ENCODE results near the gene GSC.

The GSC gene

DNA sequence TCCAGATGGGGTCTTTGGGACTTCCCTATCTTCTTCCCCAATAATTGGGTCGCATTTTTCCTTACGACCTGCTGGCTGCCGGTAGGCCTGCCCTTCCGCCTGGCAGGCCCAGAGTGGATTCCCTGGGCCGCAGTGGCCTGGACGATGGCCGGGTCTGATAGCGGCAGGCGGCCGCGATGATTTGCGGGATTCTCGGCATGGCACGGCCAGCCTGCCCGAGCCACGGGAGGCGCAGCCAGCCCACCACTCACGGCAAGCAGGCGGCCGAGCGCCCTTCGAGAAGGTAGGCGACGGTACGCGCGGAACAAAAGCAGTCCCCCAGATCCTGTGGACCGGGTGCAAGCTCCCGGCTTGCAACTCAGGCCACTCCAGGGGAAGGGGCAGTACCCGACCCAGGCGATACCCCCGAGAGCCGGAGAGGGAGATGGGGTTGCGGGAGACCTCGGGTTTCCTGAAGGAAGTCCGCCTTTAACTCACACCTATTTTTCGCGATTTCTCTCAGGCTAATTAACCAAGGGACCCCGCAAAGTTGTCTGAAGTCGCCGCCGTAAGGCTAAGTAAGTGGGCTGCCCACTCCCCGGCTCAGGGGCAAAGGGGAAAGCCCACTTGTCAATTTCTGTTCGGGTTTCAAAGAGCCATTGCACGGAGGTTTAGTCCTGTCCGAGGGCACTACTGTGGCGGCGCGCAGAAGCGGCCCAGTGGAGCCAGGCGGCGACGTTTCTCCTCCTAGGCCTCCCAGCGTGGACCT, 1.4 kb upstream of the GSC start:
- H3K36me3 ChIP-seq (ENCODE audit: low read depth), result no peaks in the 10 kb centered on the region
- peaks cover 94% of the 10 kb centered on the region for H3K27me3 ChIP-seq (ENCODE audit: insufficient read depth, poor library complexity, severe bottlenecking)
- no peaks in the 10 kb centered on the region for H3K9me3 ChIP-seq (ENCODE audit: severe bottlenecking)
- DNase-seq (ENCODE audit: low spot score) (no peak), ATAC-seq (ENCODE audit: low read depth) (no peak)
- no peak overlapping the region for H3K27ac ChIP-seq (ENCODE audit: poor library complexity, severe bottlenecking)
- TF ChIP-seq, protein P1, sequence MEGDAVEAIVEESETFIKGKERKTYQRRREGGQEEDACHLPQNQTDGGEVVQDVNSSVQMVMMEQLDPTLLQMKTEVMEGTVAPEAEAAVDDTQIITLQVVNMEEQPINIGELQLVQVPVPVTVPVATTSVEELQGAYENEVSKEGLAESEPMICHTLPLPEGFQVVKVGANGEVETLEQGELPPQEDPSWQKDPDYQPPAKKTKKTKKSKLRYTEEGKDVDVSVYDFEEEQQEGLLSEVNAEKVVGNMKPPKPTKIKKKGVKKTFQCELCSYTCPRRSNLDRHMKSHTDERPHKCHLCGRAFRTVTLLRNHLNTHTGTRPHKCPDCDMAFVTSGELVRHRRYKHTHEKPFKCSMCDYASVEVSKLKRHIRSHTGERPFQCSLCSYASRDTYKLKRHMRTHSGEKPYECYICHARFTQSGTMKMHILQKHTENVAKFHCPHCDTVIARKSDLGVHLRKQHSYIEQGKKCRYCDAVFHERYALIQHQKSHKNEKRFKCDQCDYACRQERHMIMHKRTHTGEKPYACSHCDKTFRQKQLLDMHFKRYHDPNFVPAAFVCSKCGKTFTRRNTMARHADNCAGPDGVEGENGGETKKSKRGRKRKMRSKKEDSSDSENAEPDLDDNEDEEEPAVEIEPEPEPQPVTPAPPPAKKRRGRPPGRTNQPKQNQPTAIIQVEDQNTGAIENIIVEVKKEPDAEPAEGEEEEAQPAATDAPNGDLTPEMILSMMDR (IDR thresholded peaks at IDR 0.05; ENCODE audit: poor library complexity, severe bottlenecking), result no peak
- H3K4me3 ChIP-seq (ENCODE audit: severe bottlenecking), result no peak overlapping the region
- peaks cover 8% of the 10 kb centered on the region for H3K4me1 ChIP-seq (ENCODE audit: insufficient read depth, poor library complexity, severe bottlenecking)

DNA sequence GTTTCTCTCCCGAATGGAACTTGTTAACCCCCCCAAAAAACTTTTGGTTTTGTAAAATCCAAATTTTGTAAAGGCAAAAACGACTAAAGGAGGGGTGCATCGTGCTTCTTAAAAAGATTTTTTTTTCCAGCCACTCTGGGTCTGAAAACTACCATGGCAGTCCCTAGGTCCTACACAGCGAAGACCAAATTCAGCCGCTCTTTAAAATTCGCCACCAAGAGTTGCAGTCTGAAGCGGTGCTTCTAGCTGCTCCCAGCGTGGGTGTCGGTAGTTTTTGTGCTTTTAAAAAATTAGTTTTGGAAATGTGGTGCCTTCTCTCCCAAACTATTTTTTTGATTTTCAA, 873 bp upstream of the GSC start:
- Histone ChIP-seq H3K4me3 (ENCODE audit: severe bottlenecking) (no peak overlapping the region), H3K27ac (ENCODE audit: poor library complexity, severe bottlenecking) (no peak overlapping the region), H3K4me1 (ENCODE audit: insufficient read depth, poor library complexity, severe bottlenecking) (peaks cover 4% of the 10 kb centered on the region), H3K9me3 (ENCODE audit: severe bottlenecking) (no peaks in the 10 kb centered on the region), H3K36me3 (ENCODE audit: low read depth) (no peaks in the 10 kb centered on the region), H3K27me3 (ENCODE audit: insufficient read depth, poor library complexity, severe bottlenecking) (peaks cover 100% of the 10 kb centered on the region)
- DNase-seq (ENCODE audit: low spot score) (no peak), ATAC-seq (ENCODE audit: low read depth) (no peak)
- TF ChIP-seq, protein P1 (IDR thresholded peaks at IDR 0.05; ENCODE audit: poor library complexity, severe bottlenecking), result no peak

DNA sequence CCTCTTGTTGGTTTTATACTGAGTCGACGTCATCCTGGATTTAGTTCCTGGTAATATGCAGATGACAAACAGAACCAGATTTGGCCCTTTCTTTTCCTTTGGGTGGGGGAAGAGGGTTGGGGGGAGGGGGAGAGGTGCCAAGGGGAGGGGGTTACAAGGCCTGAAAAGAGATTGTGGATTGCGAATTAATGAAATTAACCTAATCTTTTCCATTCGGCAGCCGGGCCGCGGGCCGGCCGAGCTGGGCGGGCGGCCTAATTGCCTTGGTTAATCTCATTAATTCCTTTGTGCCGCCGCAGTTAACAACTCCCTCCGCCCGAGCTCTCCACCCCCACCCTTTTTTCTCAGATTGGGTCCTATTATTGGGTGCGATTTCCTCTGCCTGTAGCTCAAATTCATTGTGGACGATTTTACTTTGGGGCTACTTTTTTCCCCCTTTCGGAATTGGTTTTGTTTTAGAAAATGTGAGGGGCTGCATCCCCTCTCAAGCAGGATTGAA, 387 bp upstream of the GSC start:
- no peaks in the 10 kb centered on the region for H3K9me3 ChIP-seq (ENCODE audit: severe bottlenecking)
- H3K36me3 ChIP-seq (ENCODE audit: low read depth), result no peaks in the 10 kb centered on the region
- H3K4me1 ChIP-seq (ENCODE audit: insufficient read depth, poor library complexity, severe bottlenecking), result no peaks in the 10 kb centered on the region
- H3K4me3 ChIP-seq (ENCODE audit: severe bottlenecking), result peak overlapping the region; percentile 32
- H3K27me3 ChIP-seq (ENCODE audit: insufficient read depth, poor library complexity, severe bottlenecking), result peaks cover 100% of the 10 kb centered on the region
- DNase-seq (ENCODE audit: low spot score), result no peak
- ATAC-seq (ENCODE audit: low read depth), result no peak
- TF ChIP-seq, protein P1 (IDR thresholded peaks at IDR 0.05; ENCODE audit: poor library complexity, severe bottlenecking), result no peak
- no peak overlapping the region for H3K27ac ChIP-seq (ENCODE audit: poor library complexity, severe bottlenecking)

DNA sequence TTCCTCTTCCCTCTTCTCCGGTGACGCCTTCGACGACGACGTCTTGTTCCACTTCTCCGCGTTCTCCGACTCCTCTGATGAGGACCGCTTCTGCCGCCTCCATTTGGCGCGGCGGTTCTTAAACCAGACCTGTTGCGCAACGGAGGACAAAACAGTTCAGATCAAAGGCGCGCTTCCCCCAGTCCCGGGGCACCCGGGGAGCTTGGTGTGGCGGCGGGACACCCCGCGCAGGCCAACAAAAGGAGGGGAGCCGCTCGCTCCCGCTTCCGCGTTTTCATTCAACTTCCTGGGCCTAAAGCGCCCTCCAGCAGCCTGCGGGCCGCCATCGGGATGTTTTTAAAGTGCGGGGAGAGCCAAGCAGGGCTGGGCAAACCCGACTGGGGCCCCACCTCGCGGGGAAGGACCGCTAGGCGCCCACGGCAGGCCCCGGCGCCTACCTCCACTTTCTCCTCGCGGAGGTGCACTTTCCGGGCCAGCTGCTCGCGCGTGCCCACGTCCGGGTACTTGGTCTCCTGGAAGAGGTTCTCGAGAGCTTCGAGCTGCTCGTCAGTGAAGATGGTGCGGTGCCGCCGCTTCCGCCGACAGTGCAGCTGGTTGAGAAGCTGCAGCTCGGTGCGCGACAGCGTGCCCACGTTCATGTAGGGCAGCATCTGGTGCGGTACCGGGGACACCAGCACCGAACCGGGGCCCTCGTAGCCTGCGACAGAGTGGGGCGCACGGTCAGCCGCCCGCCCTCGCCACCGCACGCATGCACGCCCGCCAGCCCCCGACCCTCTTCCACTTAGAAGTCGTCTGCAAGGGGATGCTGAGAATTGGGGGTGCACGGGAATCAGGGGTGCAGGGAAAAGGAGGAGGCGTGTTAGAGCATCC, 1.2 kb downstream of the GSC start:
- TF ChIP-seq, protein P1 (IDR thresholded peaks at IDR 0.05; ENCODE audit: poor library complexity, severe bottlenecking), result no peak
- H3K9me3 ChIP-seq (ENCODE audit: severe bottlenecking), result no peaks in the 10 kb centered on the region
- no peak for DNase-seq (ENCODE audit: low spot score)
- H3K4me3 ChIP-seq (ENCODE audit: severe bottlenecking), result peak overlapping the region; percentile 32
- no peak overlapping the region for H3K27ac ChIP-seq (ENCODE audit: poor library complexity, severe bottlenecking)
- peaks cover 97% of the 10 kb centered on the region for H3K27me3 ChIP-seq (ENCODE audit: insufficient read depth, poor library complexity, severe bottlenecking)
- no peaks in the 10 kb centered on the region for H3K4me1 ChIP-seq (ENCODE audit: insufficient read depth, poor library complexity, severe bottlenecking)
- H3K36me3 ChIP-seq (ENCODE audit: low read depth), result no peaks in the 10 kb centered on the region
- peak; percentile 22 for ATAC-seq (ENCODE audit: low read depth)
